ENCODE data around the gene UNG.

The UNG gene

GRCh38 chr12:109153821-109154441, 56.5 kb downstream of the UNG start:
- no peak for DNase-seq (ENCODE audit: low read depth)
- TF ChIP-seq CTCF (IDR thresholded peaks at IDR 0.05; ENCODE audit: control insufficient read depth, extremely low read depth, insufficient read depth), result no peak
- H3K4me3 ChIP-seq (ENCODE audit: low read depth, low read length), result peak overlapping the region; percentile 70

GRCh38 chr12:109154451-109155438, 57.3 kb downstream of the UNG start:
- H3K4me3 ChIP-seq (ENCODE audit: low read depth, low read length), result peak overlapping the region; percentile 70
- TF ChIP-seq CTCF (IDR thresholded peaks at IDR 0.05; ENCODE audit: control insufficient read depth, extremely low read depth, insufficient read depth), result no peak
- peak; percentile 90 for DNase-seq (ENCODE audit: low read depth)

GRCh38 chr12:109156036-109156435, 58.6 kb downstream of the UNG start:
- TF ChIP-seq CTCF (IDR thresholded peaks at IDR 0.05; ENCODE audit: control insufficient read depth, extremely low read depth, insufficient read depth), result no peak
- no peak for DNase-seq (ENCODE audit: low read depth)
- H3K4me3 ChIP-seq (ENCODE audit: low read depth, low read length), result no peak overlapping the region

- no peak for TF ChIP-seq CTCF (IDR thresholded peaks at IDR 0.05; ENCODE audit: control insufficient read depth, extremely low read depth, insufficient read depth)
- no peak overlapping the region for H3K4me3 ChIP-seq (ENCODE audit: low read depth, low read length)
- no peak for DNase-seq (ENCODE audit: low read depth)
Measured at GRCh38 chr12:109156586-109156985, 59.2 kb downstream of the UNG start.

GRCh38 chr12:109157986-109158385, 60.6 kb downstream of the UNG start:
- H3K4me3 ChIP-seq (ENCODE audit: low read depth, low read length), result no peak overlapping the region
- DNase-seq (ENCODE audit: low read depth), result no peak
- no peak for TF ChIP-seq CTCF (IDR thresholded peaks at IDR 0.05; ENCODE audit: control insufficient read depth, extremely low read depth, insufficient read depth)

GRCh38 chr12:109160433-109160832, 63.0 kb downstream of the UNG start:
- no peak for TF ChIP-seq CTCF (IDR thresholded peaks at IDR 0.05; ENCODE audit: control insufficient read depth, extremely low read depth, insufficient read depth)
- DNase-seq (ENCODE audit: low read depth), result no peak
- no peak overlapping the region for H3K4me3 ChIP-seq (ENCODE audit: low read depth, low read length)

Measured in LNCaP clone FGC (cell line).